Activated CD4-positive, alpha-beta memory T cell treated with anti-CD3 and anti-CD28 coated beads for 36 hours (primary cell): ENCODE data around the gene WDR48. TPM values are rescaled to one million over a fixed set of nuclear protein-coding genes. Genes with fewer than 3 reads are reported as not detected.

Experiments used
- CTCF ChIA-PET: fragments of 350-600 bp; sonication (Branson Sonifier 250); formaldehyde crosslinking; loops from one replicate; lab custom pipeline; 2021; ENCODE audit warnings: antibody characterized with exemption, inconsistent platforms; lab: Charles Lee
- POLR2A ChIA-PET: fragments of 350-600 bp; sonication (Branson Sonifier 250); formaldehyde crosslinking; loops from one replicate; lab custom pipeline; 2021; ENCODE audit warnings: antibody characterized with exemption; lab: Charles Lee
- DNase-seq: peaks from one replicate; pipeline ENCODE4 v3.0.0-alpha.2; 2020
- H3K27ac Mint-ChIP-seq: one replicate; pipeline ENCODE4 v1.8.0; 2021; ENCODE audit warnings: mixed read lengths
- H3K27me3 Mint-ChIP-seq: one replicate; pipeline ENCODE4 v1.8.0; 2021; ENCODE audit warnings: mixed read lengths
- H3K36me3 Mint-ChIP-seq: one replicate; pipeline ENCODE4 v1.8.0; 2021; ENCODE audit warnings: mixed read lengths
- H3K4me1 Mint-ChIP-seq: one replicate; pipeline ENCODE4 v1.8.0; 2021; ENCODE audit warnings: low read depth, mixed read lengths
- H3K4me3 Mint-ChIP-seq: one replicate; pipeline ENCODE4 v1.8.0; 2021; ENCODE audit warnings: mild to moderate bottlenecking, mixed read lengths
- H3K9me3 Mint-ChIP-seq: one replicate; pipeline ENCODE4 v1.8.0; 2021; ENCODE audit warnings: mixed read lengths
- intact Hi-C: fragments of 100-400 bp; cut with micrococcal nuclease; formaldehyde crosslinking; loops from one replicate; pipeline ENCODE4 v1.15.1; 2023
- total RNA-seq, 2 experiments: library from RNA; stranded (reverse); gene quantifications; one replicate each; pipeline ENCODE4 v1.2.3, GENCODE V29; 2021

The WDR48 gene
- total RNA-seq, 2 experiments from 2014 or later, result 38.5 to 43.8 TPM

DNA sequence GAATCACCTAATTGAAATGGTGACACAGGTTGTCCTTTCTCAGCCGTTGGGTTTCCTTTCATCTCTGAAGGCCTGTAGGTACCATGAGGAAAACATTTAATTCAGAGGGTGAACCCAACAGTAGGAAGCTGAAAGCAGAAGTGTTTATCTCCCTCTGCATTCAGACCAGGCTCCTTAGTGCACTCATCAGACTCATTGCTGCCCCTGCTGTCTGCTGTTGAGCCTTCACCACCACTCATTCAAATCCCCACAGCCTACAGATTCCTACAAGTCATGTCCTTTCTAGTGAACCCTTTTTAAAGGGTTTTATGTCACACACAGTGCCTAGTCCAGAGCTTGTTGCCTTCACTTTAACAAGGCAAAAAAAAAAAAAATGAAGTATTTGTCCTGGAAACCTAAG, 13.4 kb downstream of the WDR48 start:
- intact Hi-C loops, result loop anchor here (2.0 kb wide), 1 partner anchor 18 kb away; no protein-coding TSS in a partner anchor
- CTCF ChIA-PET, result interaction anchor here (0.8 to 1.5 kb wide), 3 partner anchors 9 to 56 kb away, joined by 3 to 6 read pairs (median 4); no protein-coding TSS in a partner anchor
- no peak overlapping the region for H3K4me3 Mint-ChIP-seq
- peaks cover 2% of the 10 kb centered on the region for H3K9me3 Mint-ChIP-seq
- H3K27me3 Mint-ChIP-seq, result no peaks in the 10 kb centered on the region
- H3K36me3 Mint-ChIP-seq, result peaks cover 21% of the 10 kb centered on the region
- peaks cover 27% of the 10 kb centered on the region for H3K4me1 Mint-ChIP-seq
- peak overlapping the region; percentile 25 for H3K27ac Mint-ChIP-seq
- POLR2A ChIA-PET, result interaction anchor here (1.0 kb wide), 1 partner anchor 22 kb away, joined by 3 read pairs; no protein-coding TSS in a partner anchor
- peak; percentile 55 for DNase-seq

DNA sequence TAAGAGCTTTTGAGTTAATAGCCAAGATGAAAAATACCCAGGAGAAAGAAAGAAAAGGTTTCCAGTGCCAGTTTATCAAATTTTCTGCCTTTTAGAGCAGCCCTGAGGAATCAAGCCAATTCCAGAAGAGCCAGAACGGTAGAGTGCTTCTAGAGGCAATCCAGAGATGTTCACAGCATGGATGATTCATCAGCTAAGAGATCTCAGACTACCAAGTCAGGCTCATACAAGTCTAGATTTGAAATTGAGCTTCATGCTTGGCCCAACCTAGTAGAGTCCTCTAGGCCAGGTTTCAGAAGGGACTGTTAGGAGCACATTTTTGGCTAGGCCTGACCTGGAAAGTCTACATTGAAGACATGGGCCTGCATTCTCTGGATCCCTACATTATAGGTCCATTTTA, 15.5 kb downstream of the WDR48 start:
- H3K27me3 Mint-ChIP-seq, result no peaks in the 10 kb centered on the region
- H3K9me3 Mint-ChIP-seq, result no peaks in the 10 kb centered on the region
- H3K4me3 Mint-ChIP-seq, result no peak overlapping the region
- peaks cover 19% of the 10 kb centered on the region for H3K4me1 Mint-ChIP-seq
- DNase-seq, result no peak
- intact Hi-C loops, result no loop called here
- peaks cover 23% of the 10 kb centered on the region for H3K36me3 Mint-ChIP-seq
- H3K27ac Mint-ChIP-seq, result no peak overlapping the region
- POLR2A ChIA-PET, result no interaction called here
- CTCF ChIA-PET, result interaction anchor here (1.2 to 1.5 kb wide), 2 partner anchors 13 to 16 kb away, joined by 3 to 4 read pairs; no protein-coding TSS in a partner anchor

DNA sequence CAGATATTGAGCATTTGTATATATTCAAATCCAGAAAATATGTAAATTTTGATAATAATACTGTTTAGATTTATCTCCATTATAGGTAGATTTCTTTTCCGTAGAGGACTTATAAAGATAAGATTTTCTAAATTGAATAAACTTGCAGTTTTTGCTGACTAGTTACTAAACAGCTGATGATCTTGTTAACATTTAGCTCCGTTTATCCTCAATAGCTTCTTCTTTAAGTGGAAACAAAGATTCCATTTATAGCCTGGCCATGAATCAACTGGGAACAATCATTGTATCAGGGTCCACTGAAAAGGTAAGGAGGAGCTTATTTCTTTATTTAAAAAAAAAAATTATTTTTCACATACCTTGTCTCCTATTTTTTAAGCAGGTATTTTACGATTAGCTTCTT, 16.7 kb downstream of the WDR48 start:
- Mint-ChIP-seq H3K9me3 (no peaks in the 10 kb centered on the region), H3K27ac (no peak overlapping the region), H3K27me3 (no peaks in the 10 kb centered on the region), H3K36me3 (peaks cover 33% of the 10 kb centered on the region), H3K4me1 (peaks cover 12% of the 10 kb centered on the region), H3K4me3 (no peak overlapping the region)
- intact Hi-C loops, result no loop called here
- POLR2A ChIA-PET, result no interaction called here
- no peak for DNase-seq
- CTCF ChIA-PET, result interaction anchor here (0.6 to 1.0 kb wide), 2 partner anchors 163 to 223 kb away, joined by 3 to 4 read pairs; no protein-coding TSS in a partner anchor

DNA sequence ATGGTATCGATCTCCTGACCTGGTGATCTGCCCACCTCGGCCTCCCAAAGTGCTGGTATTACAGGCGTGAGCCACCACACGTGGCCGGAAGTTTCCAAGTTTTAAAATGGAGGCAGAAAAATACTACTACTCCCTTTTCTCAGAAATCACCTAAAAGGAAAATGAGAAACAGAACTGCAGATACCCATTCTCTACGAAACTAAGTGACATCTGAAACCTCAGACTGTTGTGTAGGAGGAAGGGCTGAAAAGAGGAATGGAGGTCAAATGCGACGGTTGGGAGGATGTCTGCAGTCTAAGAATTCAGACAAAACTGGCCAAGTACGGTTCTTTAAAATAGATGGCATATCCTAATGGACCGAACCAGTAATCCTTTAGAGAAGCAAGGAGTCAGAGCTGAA, 24.1 kb downstream of the WDR48 start:
- Mint-ChIP-seq H3K27ac (peak overlapping the region; percentile 42), H3K36me3 (peaks cover 47% of the 10 kb centered on the region), H3K4me1 (peaks cover 14% of the 10 kb centered on the region), H3K27me3 (no peaks in the 10 kb centered on the region), H3K9me3 (no peaks in the 10 kb centered on the region), H3K4me3 (no peak overlapping the region)
- no peak for DNase-seq
- POLR2A ChIA-PET, result no interaction called here
- intact Hi-C loops, result no loop called here
- CTCF ChIA-PET, result no interaction called here

DNA sequence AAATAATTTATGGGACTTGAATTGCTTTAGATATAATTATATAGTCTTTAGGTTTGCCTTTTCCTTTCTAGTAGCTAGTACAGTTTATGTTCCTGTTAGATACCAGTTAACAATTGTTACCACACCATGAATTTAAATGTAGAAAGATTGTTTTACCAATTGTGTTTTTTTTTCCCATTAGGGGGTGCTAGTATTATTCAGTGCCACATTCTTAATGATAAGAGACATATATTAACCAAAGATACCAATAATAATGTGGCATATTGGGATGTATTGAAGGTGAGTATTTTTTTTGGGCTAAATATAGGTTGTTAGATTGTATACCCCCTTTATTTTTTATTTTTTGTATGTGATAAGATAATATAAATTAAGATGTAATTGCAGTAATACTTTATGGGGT, 27.7 kb downstream of the WDR48 start:
- H3K36me3 Mint-ChIP-seq, result peaks cover 41% of the 10 kb centered on the region
- DNase-seq, result no peak
- no peak overlapping the region for H3K4me3 Mint-ChIP-seq
- H3K27ac Mint-ChIP-seq, result no peak overlapping the region
- intact Hi-C loops, result no loop called here
- ChIA-PET CTCF (interaction anchor here (0.6 to 1.4 kb wide), 5 partner anchors 8 to 419 kb away, joined by 3 to 4 read pairs (median 3); no protein-coding TSS in a partner anchor), POLR2A (no interaction called here)
- no peaks in the 10 kb centered on the region for H3K9me3 Mint-ChIP-seq
- peaks cover 31% of the 10 kb centered on the region for H3K4me1 Mint-ChIP-seq
- no peaks in the 10 kb centered on the region for H3K27me3 Mint-ChIP-seq

DNA sequence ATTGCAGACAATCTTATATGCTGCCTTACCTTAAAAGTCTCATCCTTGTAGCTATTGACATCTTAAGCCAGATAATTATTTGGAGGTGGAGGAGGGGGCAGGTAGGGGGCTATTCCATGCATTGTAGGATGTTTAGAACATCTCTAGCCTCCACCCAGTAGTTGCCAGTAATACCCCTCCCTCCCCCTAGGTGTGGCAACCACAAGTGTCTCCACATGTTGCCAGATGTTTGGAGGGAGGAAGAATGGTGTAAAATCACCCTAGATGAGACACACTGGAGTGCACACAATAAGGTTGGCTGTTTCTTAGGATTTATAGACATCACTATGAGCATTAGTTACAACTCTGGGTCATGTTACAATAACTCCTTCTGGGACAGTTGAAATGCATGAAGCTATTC, 28.2 kb downstream of the WDR48 start:
- CTCF ChIA-PET, result interaction anchor here (1.1 to 1.4 kb wide), 5 partner anchors 10 to 211 kb away, joined by 3 to 4 read pairs (median 4); no protein-coding TSS in a partner anchor
- H3K36me3 Mint-ChIP-seq, result peaks cover 38% of the 10 kb centered on the region
- no peaks in the 10 kb centered on the region for H3K9me3 Mint-ChIP-seq
- no peak for DNase-seq
- H3K27ac Mint-ChIP-seq, result no peak overlapping the region
- intact Hi-C loops, result no loop called here
- no peak overlapping the region for H3K4me3 Mint-ChIP-seq
- POLR2A ChIA-PET, result no interaction called here
- no peaks in the 10 kb centered on the region for H3K27me3 Mint-ChIP-seq
- peaks cover 31% of the 10 kb centered on the region for H3K4me1 Mint-ChIP-seq

DNA sequence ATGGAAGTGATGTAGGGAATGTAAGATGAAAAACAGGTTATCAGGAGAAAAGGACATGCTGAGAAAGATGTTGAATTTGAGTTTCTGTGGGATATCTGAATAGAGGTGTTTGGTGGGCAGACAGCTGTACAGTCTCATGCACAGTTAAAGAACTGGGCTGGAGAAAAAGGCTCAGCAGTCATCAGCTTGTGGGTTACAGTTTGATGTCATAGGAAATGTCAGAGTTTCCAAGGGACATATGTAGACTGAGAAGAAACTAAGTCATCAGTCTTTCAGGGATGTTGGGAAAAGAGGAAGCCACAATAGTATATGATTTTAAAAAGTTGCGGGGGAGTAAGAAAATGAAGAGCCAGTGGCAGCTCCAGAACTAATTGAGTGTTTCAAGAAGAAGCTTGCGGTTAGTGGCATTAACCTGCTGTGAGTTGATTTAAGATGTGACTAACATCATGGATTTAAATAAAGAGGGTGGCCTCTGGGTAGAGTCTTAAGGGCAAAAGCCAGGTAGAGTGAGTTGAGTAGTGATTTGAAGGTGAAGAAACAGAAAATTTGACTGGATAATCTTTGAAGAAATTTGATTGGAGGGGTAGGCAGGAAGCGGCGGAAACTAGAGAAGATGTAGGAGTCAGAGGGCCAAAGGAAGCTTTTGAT, 31.0 kb downstream of the WDR48 start:
- H3K4me3 Mint-ChIP-seq, result no peak overlapping the region
- peaks cover 34% of the 10 kb centered on the region for H3K36me3 Mint-ChIP-seq
- no peak for DNase-seq
- H3K27me3 Mint-ChIP-seq, result no peaks in the 10 kb centered on the region
- no peaks in the 10 kb centered on the region for H3K9me3 Mint-ChIP-seq
- ChIA-PET POLR2A (interaction anchor here (0.8 to 0.9 kb wide), 3 partner anchors 10 to 242 kb away, joined by 3 read pairs; no protein-coding TSS in a partner anchor), CTCF (interaction anchor here (1.0 to 1.1 kb wide), 3 partner anchors 23 to 210 kb away, joined by 3 to 4 read pairs (median 3); no protein-coding TSS in a partner anchor)
- H3K4me1 Mint-ChIP-seq, result peaks cover 20% of the 10 kb centered on the region
- intact Hi-C loops, result loop anchor here (2.0 kb wide), 1 partner anchor 18 kb away; no protein-coding TSS in a partner anchor
- peak overlapping the region; percentile 80 for H3K27ac Mint-ChIP-seq

DNA sequence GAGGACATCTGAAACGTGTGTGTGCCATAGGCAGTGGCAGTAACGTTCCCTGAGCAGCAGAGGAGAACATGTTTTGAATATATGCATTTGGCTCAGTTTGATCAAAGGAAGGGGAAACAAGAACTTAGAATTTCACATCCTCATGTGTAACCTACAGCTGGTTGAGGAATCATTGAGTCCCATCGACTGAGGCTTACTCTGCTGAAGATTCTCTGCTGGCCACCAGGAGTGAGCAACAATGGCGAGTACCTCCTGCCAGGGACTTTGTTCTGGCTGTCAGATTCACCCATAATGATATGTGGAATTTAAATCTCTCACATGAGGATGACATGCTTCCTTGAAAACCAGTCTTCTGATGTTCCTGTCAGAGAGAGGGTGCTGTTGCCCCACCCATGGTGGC, 34.3 kb downstream of the WDR48 start:
- intact Hi-C loops, result no loop called here
- Mint-ChIP-seq H3K4me1 (peaks cover 17% of the 10 kb centered on the region), H3K9me3 (no peaks in the 10 kb centered on the region), H3K36me3 (peaks cover 40% of the 10 kb centered on the region), H3K27me3 (no peaks in the 10 kb centered on the region), H3K27ac (no peak overlapping the region), H3K4me3 (no peak overlapping the region)
- no peak for DNase-seq
- POLR2A ChIA-PET, result interaction anchor here (1.0 kb wide), 1 partner anchor 21 kb away, joined by 3 read pairs; no protein-coding TSS in a partner anchor
- CTCF ChIA-PET, result interaction anchor here (1.2 to 1.9 kb wide), 4 partner anchors 86 to 205 kb away, joined by 3 to 6 read pairs (median 5); no protein-coding TSS in a partner anchor

DNA sequence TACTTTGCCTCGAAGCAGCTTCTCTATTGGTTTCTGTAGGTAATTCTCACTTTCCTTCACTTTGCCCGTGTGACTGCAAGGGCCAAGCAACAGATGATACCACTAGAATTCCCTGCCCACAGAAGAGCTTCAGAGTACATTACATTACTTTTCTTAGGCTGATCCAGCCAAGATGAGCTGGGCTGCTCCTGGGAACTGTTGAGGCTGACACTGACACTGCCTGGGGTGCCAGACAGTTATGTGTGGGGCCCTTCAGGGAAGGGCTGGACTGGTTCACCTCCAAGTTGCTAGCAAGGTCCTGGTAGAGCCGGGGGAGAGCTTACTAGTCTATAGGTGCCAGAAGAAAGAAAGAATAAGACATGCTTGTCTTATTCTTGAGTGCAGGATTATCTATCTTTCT, 36.6 kb downstream of the WDR48 start:
- Mint-ChIP-seq H3K9me3 (no peaks in the 10 kb centered on the region), H3K27ac (peak overlapping the region; percentile 1), H3K4me3 (no peak overlapping the region), H3K4me1 (peaks cover 1% of the 10 kb centered on the region), H3K36me3 (peaks cover 31% of the 10 kb centered on the region), H3K27me3 (no peaks in the 10 kb centered on the region)
- intact Hi-C loops, result no loop called here
- ChIA-PET POLR2A (no interaction called here), CTCF (interaction anchor here (0.9 to 2.8 kb wide), 5 partner anchors 8 to 567 kb away, joined by 3 to 14 read pairs (median 3); no protein-coding TSS in a partner anchor)
- DNase-seq, result no peak

DNA sequence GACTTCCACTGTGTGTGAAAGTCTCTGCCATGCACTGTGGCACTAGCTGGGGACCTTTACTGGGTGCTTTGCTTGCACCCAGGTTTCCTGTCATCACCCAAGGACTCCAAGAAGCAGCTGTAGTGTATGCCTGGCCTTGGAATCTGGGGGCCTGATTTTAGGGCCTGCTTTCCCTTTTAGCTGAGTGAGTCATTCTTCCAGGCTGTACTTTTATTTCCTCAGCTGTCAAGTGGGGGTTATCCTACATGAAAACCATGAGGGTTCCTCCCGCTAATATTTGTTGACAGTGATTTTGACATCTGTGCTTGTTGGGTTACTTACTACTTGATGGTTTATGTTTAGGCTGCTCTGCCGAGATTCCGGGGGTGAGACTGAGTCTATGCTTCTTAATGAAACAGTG, 37.1 kb downstream of the WDR48 start:
- Mint-ChIP-seq H3K9me3 (no peaks in the 10 kb centered on the region), H3K27me3 (no peaks in the 10 kb centered on the region), H3K36me3 (peaks cover 31% of the 10 kb centered on the region), H3K4me1 (no peaks in the 10 kb centered on the region), H3K4me3 (no peak overlapping the region), H3K27ac (no peak overlapping the region)
- no peak for DNase-seq
- POLR2A ChIA-PET, result no interaction called here
- intact Hi-C loops, result no loop called here
- CTCF ChIA-PET, result interaction anchor here (0.9 to 2.8 kb wide), 5 partner anchors 8 to 567 kb away, joined by 3 to 14 read pairs (median 3); no protein-coding TSS in a partner anchor

DNA sequence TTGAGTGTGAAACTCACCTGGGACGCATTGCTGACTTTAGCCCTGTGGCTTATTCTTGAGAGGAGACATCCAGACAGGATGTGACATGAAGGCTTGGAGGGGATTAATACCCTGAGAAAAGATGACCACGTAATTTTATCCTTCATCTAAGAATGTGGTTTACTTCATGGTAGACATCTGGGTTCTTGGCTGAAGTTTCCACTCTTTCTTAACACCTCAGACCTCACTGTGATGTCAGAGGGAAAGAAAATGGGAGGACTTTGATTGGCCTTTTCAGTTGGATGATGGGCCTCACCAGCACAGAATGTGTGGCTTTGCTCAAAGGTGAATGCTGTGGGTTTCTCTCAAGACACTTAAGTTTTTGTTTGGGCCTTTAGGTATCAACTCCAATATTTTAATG, 39.1 kb downstream of the WDR48 start:
- intact Hi-C loops, result no loop called here
- H3K27me3 Mint-ChIP-seq, result no peaks in the 10 kb centered on the region
- H3K4me3 Mint-ChIP-seq, result no peak overlapping the region
- no peaks in the 10 kb centered on the region for H3K9me3 Mint-ChIP-seq
- CTCF ChIA-PET, result interaction anchor here (0.9 kb wide), 1 partner anchor 197 kb away, joined by 3 read pairs; no protein-coding TSS in a partner anchor
- H3K4me1 Mint-ChIP-seq, result no peaks in the 10 kb centered on the region
- H3K36me3 Mint-ChIP-seq, result peaks cover 38% of the 10 kb centered on the region
- DNase-seq, result no peak
- no peak overlapping the region for H3K27ac Mint-ChIP-seq
- POLR2A ChIA-PET, result no interaction called here
